ENCODE data around the gene FAM156B. TPM values are rescaled to one million over a fixed set of nuclear protein-coding genes. Genes with fewer than 3 reads are reported as not detected.
"Not testable (repeated sequence)": the region's sequence is repeated elsewhere in the genome, so short reads cannot be mapped to it uniquely, and the experiment has no call there.

Gene FAM156B
- total RNA-seq, 1 experiment from 2014 or later = 8.0 TPM

GRCh38 chrX:52906072-52906471 is 8.9 kb downstream of the FAM156B start:
- not testable (repeated sequence) for H3K27me3 ChIP-seq; H3K36me3 ChIP-seq; DNase-seq; H3K27ac ChIP-seq; H3K4me3 ChIP-seq; H3K4me1 ChIP-seq; H3K9me3 ChIP-seq (replicated peaks)

GRCh38 chrX:52907137-52907536 is 10.0 kb downstream of the FAM156B start:
- not testable (repeated sequence) for H3K27ac ChIP-seq; H3K9me3 ChIP-seq (replicated peaks); H3K4me3 ChIP-seq; H3K4me1 ChIP-seq; H3K27me3 ChIP-seq; DNase-seq; H3K36me3 ChIP-seq

GRCh38 chrX:52907900-52908299 is 10.8 kb downstream of the FAM156B start:
- H3K36me3 ChIP-seq; H3K4me1 ChIP-seq; H3K27ac ChIP-seq; H3K9me3 ChIP-seq (replicated peaks); DNase-seq; H3K4me3 ChIP-seq; H3K27me3 ChIP-seq: not testable (repeated sequence)

- H3K9me3 ChIP-seq (replicated peaks) = not testable (repeated sequence)
Measured at GRCh38 chrX:52909313-52909969, 12.3 kb downstream of the FAM156B start.

GRCh38 chrX:52913681-52914080 is 16.6 kb downstream of the FAM156B start:
- DNase-seq; H3K4me1 ChIP-seq; H3K36me3 ChIP-seq; H3K4me3 ChIP-seq; H3K27ac ChIP-seq; H3K9me3 ChIP-seq (replicated peaks); H3K27me3 ChIP-seq: not testable (repeated sequence)

More at GRCh38 chrX:52909313-52909969, 12.3 kb downstream of the FAM156B start:
- H3K36me3 ChIP-seq, H3K27ac ChIP-seq, H3K4me1 ChIP-seq, DNase-seq, H3K27me3 ChIP-seq, H3K4me3 ChIP-seq: not testable (repeated sequence)

GRCh38 chrX:52914704-52915103 is 17.6 kb downstream of the FAM156B start:
- not testable (repeated sequence) for H3K36me3 ChIP-seq; H3K4me1 ChIP-seq; H3K9me3 ChIP-seq (replicated peaks); DNase-seq; H3K4me3 ChIP-seq; H3K27me3 ChIP-seq; H3K27ac ChIP-seq

GRCh38 chrX:52923781-52924241 is 26.7 kb downstream of the FAM156B start:
- Histone ChIP-seq H3K36me3 (no peaks in the 10 kb centered on the region), H3K27ac (no peak overlapping the region), H3K27me3 (no peaks in the 10 kb centered on the region), H3K4me1 (no peaks in the 10 kb centered on the region), H3K4me3 (no peak overlapping the region), H3K9me3 (replicated peaks) (no peaks in the 10 kb centered on the region)
- peak in 1 of 2 experiments; percentile 1 for DNase-seq

- H3K4me3 ChIP-seq; H3K27ac ChIP-seq; H3K4me1 ChIP-seq; H3K36me3 ChIP-seq; H3K9me3 ChIP-seq (replicated peaks); DNase-seq; H3K27me3 ChIP-seq: not testable (repeated sequence)
Measured at GRCh38 chrX:52930214-52930613, 33.1 kb downstream of the FAM156B start.

GRCh38 chrX:52933213-52933612 is 36.1 kb downstream of the FAM156B start:
- H3K4me3 ChIP-seq = no peak overlapping the region
- H3K9me3 ChIP-seq (replicated peaks) = no peaks in the 10 kb centered on the region
- no peaks in the 10 kb centered on the region for H3K27me3 ChIP-seq
- H3K36me3 ChIP-seq = no peaks in the 10 kb centered on the region
- H3K27ac ChIP-seq = no peak overlapping the region
- no peak for DNase-seq
- no peaks in the 10 kb centered on the region for H3K4me1 ChIP-seq

- H3K9me3 ChIP-seq (replicated peaks) = no peaks in the 10 kb centered on the region
- H3K4me3 ChIP-seq = peak overlapping the region; percentile 80
- peak in 1 of 2 experiments; percentile 17 for DNase-seq
- no peaks in the 10 kb centered on the region for H3K4me1 ChIP-seq
- H3K27ac ChIP-seq = peak overlapping the region; percentile 89
- H3K27me3 ChIP-seq = no peaks in the 10 kb centered on the region
- H3K36me3 ChIP-seq = no peaks in the 10 kb centered on the region
Measured at GRCh38 chrX:52933976-52934703, 37.0 kb downstream of the FAM156B start.

- H3K4me3 ChIP-seq = peak overlapping the region; percentile 80
- H3K4me1 ChIP-seq = no peaks in the 10 kb centered on the region
- peak overlapping the region; percentile 89 for H3K27ac ChIP-seq
- peak; percentile 87 to 89 for DNase-seq
- H3K9me3 ChIP-seq (replicated peaks) = no peaks in the 10 kb centered on the region
- no peaks in the 10 kb centered on the region for H3K27me3 ChIP-seq
- no peaks in the 10 kb centered on the region for H3K36me3 ChIP-seq
Measured at GRCh38 chrX:52934704-52935469, 37.8 kb downstream of the FAM156B start.

- not testable (repeated sequence) for H3K9me3 ChIP-seq (replicated peaks); H3K27me3 ChIP-seq; H3K36me3 ChIP-seq; H3K4me1 ChIP-seq; DNase-seq
- peak overlapping the region; percentile 89 for H3K27ac ChIP-seq
- H3K4me3 ChIP-seq = peak overlapping the region; percentile 80
Measured at GRCh38 chrX:52935470-52935784, 38.3 kb downstream of the FAM156B start.

GRCh38 chrX:52940704-52941103 is 43.6 kb downstream of the FAM156B start:
- not testable (repeated sequence) for H3K27ac ChIP-seq; H3K27me3 ChIP-seq; H3K9me3 ChIP-seq (replicated peaks); H3K36me3 ChIP-seq; DNase-seq; H3K4me3 ChIP-seq; H3K4me1 ChIP-seq

- H3K36me3 ChIP-seq, DNase-seq: not testable (repeated sequence)
Measured at GRCh38 chrX:52941728-52942127, 44.6 kb downstream of the FAM156B start.

GRCh38 chrX:52945838-52946494 is 48.8 kb downstream of the FAM156B start:
- not testable (repeated sequence) for H3K4me3 ChIP-seq; H3K36me3 ChIP-seq; H3K4me1 ChIP-seq; H3K27me3 ChIP-seq; H3K27ac ChIP-seq; DNase-seq; H3K9me3 ChIP-seq (replicated peaks)

More at GRCh38 chrX:52941728-52942127, 44.6 kb downstream of the FAM156B start:
- not testable (repeated sequence) for H3K27ac ChIP-seq; H3K27me3 ChIP-seq; H3K9me3 ChIP-seq (replicated peaks); H3K4me3 ChIP-seq; H3K4me1 ChIP-seq

Data from SJCRH30 (cell line).